ENCODE results near the gene OR5H15. TPM values are rescaled to one million over a fixed set of nuclear protein-coding genes. Genes with fewer than 3 reads are reported as not detected.
"Not testable (repeated sequence)": the region's sequence is repeated elsewhere in the genome, so short reads cannot be mapped to it uniquely, and the experiment has no call there.

OR5H15 gene
- total RNA-seq = not detected
- not detected for total RNA-seq (2013)

DNA sequence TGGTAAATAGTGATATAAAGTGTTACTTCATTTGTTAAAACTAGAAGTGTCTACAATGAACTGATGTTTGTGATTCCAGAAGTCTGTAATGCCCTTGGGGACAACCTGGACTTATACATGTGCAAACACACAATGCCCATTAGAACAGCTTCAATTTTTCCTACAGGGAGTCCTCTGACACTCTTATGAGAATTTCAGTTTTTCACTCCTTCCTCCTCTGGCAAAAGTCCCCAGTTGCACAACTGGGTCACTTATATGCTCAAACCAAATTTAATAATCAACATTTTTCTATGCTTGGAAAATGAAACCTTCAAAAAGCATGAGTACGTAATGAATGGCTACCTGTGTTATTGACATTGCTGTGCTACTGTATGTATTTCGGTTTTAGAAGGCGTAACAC lies at the start of gene OR5H15:
OR5H15 (plus strand) TSS at position 301 of the 400 bp plus-strand sequence. CDS start 2,004 bp downstream, outside the sequence.
- H3K4me3 ChIP-seq (ENCODE audit: low read length) = no peak within 1 kb of the TSS
- Mint-ChIP-seq H3K27ac (no peak within 1 kb of the TSS), H3K27me3 (ENCODE audit: low read depth in 2 of 2) (no peaks in the 10 kb centered on the region), H3K4me1 (no peaks in the 10 kb centered on the region), H3K36me3 (no peaks in the 10 kb centered on the region), H3K9me3 (peaks cover 0 to 4% of the 10 kb centered on the region in 2 donors), H3K4me3 (no peak within 1 kb of the TSS)
- ATAC-seq (no peak), DNase-seq (no peak)
- WGBS (ENCODE audit: insufficient coverage) = no CpG with 5 or more reads among the region's 3 CpGs
- H3K4me1 ChIP-seq (ENCODE audit: control insufficient read depth, insufficient read depth, low read length) = no peaks in the 10 kb centered on the region
- H3K9me3 ChIP-seq (ENCODE audit: control insufficient read depth, insufficient read depth, low read length) = no peaks in the 10 kb centered on the region
- H3K27ac ChIP-seq (ENCODE audit: low read length) = no peak within 1 kb of the TSS
- TF ChIP-seq, protein P1, sequence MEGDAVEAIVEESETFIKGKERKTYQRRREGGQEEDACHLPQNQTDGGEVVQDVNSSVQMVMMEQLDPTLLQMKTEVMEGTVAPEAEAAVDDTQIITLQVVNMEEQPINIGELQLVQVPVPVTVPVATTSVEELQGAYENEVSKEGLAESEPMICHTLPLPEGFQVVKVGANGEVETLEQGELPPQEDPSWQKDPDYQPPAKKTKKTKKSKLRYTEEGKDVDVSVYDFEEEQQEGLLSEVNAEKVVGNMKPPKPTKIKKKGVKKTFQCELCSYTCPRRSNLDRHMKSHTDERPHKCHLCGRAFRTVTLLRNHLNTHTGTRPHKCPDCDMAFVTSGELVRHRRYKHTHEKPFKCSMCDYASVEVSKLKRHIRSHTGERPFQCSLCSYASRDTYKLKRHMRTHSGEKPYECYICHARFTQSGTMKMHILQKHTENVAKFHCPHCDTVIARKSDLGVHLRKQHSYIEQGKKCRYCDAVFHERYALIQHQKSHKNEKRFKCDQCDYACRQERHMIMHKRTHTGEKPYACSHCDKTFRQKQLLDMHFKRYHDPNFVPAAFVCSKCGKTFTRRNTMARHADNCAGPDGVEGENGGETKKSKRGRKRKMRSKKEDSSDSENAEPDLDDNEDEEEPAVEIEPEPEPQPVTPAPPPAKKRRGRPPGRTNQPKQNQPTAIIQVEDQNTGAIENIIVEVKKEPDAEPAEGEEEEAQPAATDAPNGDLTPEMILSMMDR (IDR thresholded peaks at IDR 0.05) = no peak
- H3K36me3 ChIP-seq (ENCODE audit: control insufficient read depth, insufficient read depth, low read length) = no peaks in the 10 kb centered on the region
- H3K27me3 ChIP-seq (ENCODE audit: control insufficient read depth, insufficient read depth, low read length) = no peaks in the 10 kb centered on the region
- intact Hi-C loops (cut with micrococcal nuclease) = no loop called here

DNA sequence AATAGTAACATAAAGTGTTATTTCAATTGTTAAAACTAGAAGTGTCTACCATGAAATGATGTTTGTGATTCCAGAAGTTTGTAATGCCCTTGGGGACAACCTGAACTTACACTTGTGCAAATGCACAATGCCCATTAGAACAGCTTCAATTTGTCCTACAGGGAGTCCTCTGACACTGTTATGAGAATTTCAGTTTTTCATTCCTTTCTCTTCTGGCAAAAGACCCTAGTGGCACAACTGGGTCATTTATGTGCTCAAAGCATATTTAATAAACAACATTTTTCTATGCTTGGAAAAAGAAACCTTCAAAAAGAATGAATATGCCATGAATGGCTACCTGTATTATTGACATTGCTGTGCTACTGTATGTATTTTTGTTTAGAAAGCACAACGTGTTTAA lies 36.1 kb upstream of the OR5H15 start, which contains the start of gene OR5H1:
OR5H1 (plus strand) TSS at position 301 of the 400 bp plus-strand sequence. CDS start 1,977 bp downstream, outside the sequence.
- Histone ChIP-seq H3K27me3 (ENCODE audit: control insufficient read depth, insufficient read depth, low read length) (no peaks in the 10 kb centered on the region), H3K4me3 (ENCODE audit: low read length) (no peak within 1 kb of the TSS), H3K27ac (ENCODE audit: low read length) (no peak within 1 kb of the TSS), H3K9me3 (ENCODE audit: control insufficient read depth, insufficient read depth, low read length) (no peaks in the 10 kb centered on the region), H3K4me1 (ENCODE audit: control insufficient read depth, insufficient read depth, low read length) (no peaks in the 10 kb centered on the region), H3K36me3 (ENCODE audit: control insufficient read depth, insufficient read depth, low read length) (no peaks in the 10 kb centered on the region)
- Mint-ChIP-seq H3K27ac (no peak within 1 kb of the TSS), H3K4me3 (no peak within 1 kb of the TSS), H3K4me1 (no peaks in the 10 kb centered on the region), H3K27me3 (ENCODE audit: low read depth in 2 of 2) (no peaks in the 10 kb centered on the region), H3K36me3 (no peaks in the 10 kb centered on the region), H3K9me3 (peaks cover 6 to 8% of the 10 kb centered on the region in 2 donors)
- intact Hi-C loops (cut with micrococcal nuclease) = no loop called here
- WGBS (ENCODE audit: insufficient coverage) = no CpG with 5 or more reads among the region's 1 CpG
- DNase-seq (no peak), ATAC-seq (no peak)
- TF ChIP-seq, protein P1 (IDR thresholded peaks at IDR 0.05) = no peak

DNA sequence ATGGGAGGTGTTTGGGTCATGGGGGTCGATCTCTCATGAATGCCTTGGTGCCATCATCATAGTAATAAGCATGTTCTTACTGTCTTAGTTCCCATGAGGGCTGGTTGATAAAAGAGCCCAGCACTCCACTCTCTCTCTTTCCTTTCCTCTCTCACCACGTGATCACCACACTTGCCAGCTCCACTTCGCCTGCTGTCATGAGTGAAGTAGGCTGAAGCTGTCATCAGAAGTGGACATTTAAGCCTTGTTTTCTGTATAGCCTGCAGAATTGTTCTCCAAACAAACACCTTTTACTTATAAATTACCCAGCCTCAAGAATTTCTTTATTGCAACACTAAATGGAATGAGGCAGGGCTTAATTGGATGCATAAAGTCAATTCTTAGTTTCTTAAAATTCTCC lies 29.9 kb upstream of the OR5H15 start:
- Histone ChIP-seq H3K27me3 (ENCODE audit: control insufficient read depth, insufficient read depth, low read length) (no peaks in the 10 kb centered on the region), H3K9me3 (ENCODE audit: control insufficient read depth, insufficient read depth, low read length) (no peaks in the 10 kb centered on the region), H3K36me3 (ENCODE audit: control insufficient read depth, insufficient read depth, low read length) (no peaks in the 10 kb centered on the region), H3K4me3 (ENCODE audit: low read length) (no peak overlapping the region), H3K27ac (ENCODE audit: low read length) (no peak overlapping the region), H3K4me1 (ENCODE audit: control insufficient read depth, insufficient read depth, low read length) (no peaks in the 10 kb centered on the region)
- Mint-ChIP-seq H3K36me3 (no peaks in the 10 kb centered on the region), H3K27ac (no peak overlapping the region), H3K4me3 (no peak overlapping the region), H3K27me3 (ENCODE audit: low read depth in 2 of 2) (no peaks in the 10 kb centered on the region), H3K9me3 (peaks cover 0 to 3% of the 10 kb centered on the region in 2 donors), H3K4me1 (no peaks in the 10 kb centered on the region)
- TF ChIP-seq, protein P1 (IDR thresholded peaks at IDR 0.05) = no peak
- DNase-seq = no peak
- ATAC-seq = no peak
- 63% methylated on average over 2 of the region's 3 CpGs for WGBS (ENCODE audit: insufficient coverage)
- intact Hi-C loops (cut with micrococcal nuclease) = no loop called here

DNA sequence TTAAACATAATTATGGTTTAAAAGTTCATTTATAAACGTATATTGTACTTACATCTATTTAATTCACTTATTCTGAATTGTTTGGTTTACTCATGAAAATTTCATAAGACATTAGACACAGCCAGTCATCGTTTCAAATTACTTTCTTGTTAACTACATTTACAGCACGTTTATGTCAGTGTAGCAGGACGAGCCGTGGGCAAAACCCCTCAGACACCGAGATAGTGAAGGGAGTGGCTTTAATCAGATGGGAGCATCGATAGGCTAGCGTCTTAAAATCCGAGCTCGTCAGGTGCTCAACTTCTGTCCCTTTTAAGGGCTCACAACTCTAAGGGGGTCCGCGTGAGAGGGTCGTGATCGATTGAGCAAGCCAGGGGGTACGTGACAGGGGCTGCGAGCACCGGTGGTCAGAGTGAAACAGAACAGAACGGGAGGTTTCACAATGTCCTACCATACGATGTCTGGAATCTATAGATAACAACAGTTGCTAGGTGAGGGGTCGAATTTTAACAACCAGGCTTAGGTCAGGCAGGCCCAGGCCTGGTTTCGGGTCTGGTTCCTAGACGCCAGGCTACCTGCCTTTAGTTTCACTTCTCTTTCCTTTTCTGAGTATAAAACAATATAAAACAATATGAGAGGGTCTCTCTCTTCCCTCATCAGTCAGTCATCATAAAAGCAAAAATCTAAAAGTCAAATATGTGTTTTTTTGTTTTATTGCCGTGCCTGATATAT lies 28.5 kb upstream of the OR5H15 start:
- ATAC-seq; H3K9me3 ChIP-seq (ENCODE audit: control insufficient read depth, insufficient read depth, low read length); H3K27me3 ChIP-seq (ENCODE audit: control insufficient read depth, insufficient read depth, low read length); intact Hi-C loops (cut with micrococcal nuclease); H3K36me3 ChIP-seq (ENCODE audit: control insufficient read depth, insufficient read depth, low read length); H3K4me3 Mint-ChIP-seq; H3K27me3 Mint-ChIP-seq (ENCODE audit: low read depth in 2 of 2); H3K27ac Mint-ChIP-seq; H3K9me3 Mint-ChIP-seq; H3K4me1 Mint-ChIP-seq; H3K36me3 Mint-ChIP-seq; H3K4me3 ChIP-seq (ENCODE audit: low read length); DNase-seq; H3K4me1 ChIP-seq (ENCODE audit: control insufficient read depth, insufficient read depth, low read length); H3K27ac ChIP-seq (ENCODE audit: low read length): not testable (repeated sequence)
- WGBS (ENCODE audit: insufficient coverage) = 89% methylated on average over 19 of the region's 23 CpGs

All from natural killer cell (primary cell).